Measurements from ENCODE around the gene PUM2.

Gene PUM2

DNA sequence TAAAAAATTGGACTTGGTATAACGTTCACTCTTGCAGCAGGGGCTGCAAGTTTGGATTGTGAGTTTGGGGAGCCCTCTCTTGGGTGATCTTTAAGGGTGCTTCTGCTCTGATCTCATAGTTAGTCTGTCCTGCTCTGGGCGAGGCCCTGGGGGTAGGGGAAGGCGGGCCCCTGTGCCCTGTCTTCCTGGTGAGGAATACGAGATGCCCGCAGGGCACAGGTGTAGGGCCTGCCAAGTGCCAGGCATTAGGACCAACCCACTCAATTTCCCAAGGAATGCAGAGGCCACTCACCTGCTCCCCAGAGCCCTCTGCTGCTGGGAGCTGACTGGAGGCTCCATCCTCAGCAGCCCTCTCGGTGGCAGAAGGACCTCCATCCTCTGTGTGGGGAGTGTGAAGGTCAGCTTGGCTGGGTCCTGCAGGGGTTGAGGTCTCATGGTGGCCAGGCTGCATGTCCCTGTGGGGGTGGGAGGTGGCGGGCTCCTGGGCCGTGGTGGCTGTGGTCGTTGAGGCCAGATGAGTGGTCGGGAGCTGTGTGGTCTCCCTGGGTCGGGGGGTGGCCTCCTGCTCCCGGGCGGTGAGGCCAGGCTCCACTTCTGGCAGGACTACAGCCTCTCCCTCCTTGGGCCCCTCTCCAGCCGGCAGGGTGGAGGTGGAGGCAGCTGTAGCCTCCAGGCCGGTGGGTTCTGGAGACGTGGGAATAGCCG, 147.0 kb downstream of the PUM2 start:
- DNase-seq, result no peak

DNA sequence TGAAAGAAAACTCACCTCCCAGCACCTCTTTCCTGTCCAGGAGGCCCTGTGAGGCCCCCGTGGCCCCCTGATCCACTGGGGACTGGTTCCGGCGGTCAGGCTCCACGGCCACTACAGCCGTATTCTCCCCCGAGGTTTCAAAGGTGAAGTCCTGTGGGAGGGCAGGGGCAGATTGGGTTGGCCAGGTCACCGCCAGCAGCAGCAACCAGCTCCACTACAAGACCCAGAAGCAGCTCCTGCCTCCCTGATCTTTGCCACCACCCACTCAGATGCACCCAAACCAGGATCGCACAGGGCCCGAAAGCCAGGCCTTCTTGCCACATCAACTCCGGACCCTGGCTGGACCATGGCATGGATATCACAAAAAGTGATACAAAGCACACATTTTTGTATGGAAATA, 147.6 kb downstream of the PUM2 start:
- DNase-seq, result no peak

DNA sequence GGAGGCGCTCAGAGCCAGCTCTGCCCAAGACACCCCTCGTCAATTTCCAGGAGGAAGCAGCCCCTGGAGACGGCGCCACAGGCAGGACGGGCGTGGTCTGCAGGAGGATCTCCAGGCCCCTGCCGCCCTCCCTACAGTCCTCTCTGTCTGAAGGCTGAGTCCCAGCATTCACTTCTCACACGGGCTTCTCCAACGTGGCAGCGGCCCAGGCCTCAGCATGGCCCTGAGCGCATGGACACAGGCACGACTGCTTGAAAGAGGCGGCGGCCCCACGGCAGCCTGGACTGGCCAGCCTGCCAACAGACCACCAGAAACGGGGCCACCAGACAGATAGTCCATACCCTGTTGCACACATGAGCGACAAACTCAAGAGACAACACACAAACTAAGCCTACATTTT, 149.0 kb downstream of the PUM2 start:
- DNase-seq, result no peak

DNA sequence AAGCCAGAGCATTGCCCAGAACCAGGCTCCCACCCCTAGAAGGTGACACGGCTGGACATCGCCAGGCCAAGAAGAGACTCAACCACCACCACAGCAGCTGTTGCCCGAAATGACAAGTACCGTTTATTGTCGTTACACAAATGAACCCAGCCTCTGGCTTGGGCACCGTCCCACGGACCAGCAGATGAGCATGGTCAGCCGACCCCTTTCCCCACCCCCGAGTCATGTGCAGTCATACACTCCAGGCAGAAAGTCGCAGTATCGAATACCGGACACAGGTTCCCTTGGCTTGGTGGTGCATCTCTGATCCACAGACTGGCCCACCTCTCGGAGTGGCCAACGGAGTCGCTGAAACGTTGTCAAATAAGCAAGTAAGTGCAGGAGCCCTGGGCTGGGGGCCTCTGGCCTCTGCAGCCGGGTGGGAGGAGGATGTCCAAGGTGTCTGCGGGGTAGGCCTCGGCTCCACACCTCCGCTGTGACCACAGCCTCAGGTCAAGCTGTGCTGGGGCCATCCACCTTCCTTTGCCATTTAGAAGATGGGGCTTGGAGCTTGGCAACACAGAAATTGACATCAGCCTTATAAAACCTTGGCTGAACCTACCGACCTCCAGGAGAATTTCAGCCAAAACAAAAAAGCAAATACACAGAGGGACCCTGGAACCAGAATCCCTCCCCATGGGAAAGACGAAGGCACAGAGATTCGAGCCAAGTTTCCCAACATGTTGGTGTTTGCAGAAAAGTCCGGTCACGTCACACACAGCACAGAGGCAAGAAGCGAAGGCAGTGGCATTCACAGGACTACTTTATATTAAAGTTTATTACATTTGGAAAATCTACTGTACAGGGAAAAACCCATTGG, 149.7 kb downstream of the PUM2 start:
- no peak for DNase-seq

DNA sequence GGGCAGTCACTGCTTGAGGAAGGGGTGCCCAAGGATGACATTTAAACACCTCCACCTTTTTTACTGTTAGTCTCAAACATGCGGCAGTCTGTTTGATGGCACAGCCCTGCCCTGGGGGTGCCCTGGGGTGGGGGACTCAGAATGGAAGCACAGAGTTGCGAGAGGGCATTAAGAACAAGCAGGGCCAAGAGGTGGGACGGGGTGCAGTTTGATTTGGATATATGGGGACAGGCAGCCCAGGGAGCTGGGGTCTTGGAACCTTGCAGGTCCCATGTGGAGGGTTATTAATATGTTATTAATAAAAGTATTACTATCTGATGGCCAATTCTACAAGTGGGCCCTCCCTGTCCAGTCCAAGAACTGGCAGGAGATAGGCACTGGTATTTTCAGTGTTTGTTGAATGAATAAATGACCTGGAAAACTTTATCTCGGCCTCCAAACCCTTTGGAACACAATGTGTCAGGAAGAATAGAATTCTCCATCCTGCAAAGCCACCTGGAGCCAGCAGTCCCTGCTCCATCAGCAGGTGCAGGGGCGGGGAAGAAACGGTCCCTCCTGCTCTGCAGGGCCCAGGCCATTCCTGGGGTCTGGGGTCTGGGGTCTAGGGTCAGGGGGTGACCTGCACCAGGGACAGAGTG, 150.9 kb downstream of the PUM2 start:
- DNase-seq, result no peak

DNA sequence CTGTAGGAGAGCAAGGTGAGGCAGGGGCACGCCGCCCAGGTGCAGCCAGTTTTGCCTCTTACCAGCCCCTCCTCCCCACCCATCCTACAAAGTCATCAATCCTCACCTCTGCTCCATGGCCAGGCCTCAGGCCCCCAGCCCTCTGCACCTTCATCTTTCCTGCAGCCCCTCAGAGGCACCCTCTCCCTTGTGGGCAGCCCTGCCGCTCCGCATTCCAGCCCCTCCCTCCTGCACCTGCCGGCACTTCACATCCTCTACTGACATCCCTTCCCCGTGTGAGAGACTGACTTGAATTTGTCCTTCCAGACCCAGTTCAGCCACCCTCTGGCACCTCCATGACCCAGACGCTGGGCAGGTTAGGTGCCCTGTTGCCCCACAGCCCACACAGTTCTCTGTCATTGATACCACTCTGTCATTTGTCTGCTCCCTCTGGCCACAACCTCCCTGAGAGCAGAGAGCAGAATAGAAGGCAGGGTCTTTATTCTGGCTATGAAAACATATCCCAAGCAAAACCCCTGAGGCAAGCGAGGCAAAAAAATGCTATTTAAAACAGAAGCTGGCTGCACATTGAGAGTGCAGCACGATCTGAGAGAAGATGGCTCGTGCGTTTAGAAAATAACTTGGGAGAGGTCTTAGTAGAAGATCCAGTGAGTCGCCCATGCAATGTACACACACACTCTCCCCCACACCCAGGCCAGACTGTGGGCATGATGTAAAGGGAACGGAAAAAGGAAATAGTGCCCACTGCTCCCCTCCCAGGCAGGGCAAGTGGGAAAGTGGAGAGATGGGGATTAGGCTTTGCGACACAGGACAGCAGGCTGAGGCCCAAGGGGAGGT, 151.6 kb downstream of the PUM2 start:
- no peak for DNase-seq

All from amygdala (tissue), 56 donors.